DMS53 treated with DMSO at 0.1 percent for 48 hours (cell line): ENCODE measurements around the gene NME4.
A peak's percentile ranks its signal among the peaks of the same experiment; 100 is the strongest.

Experiments
- DNase-seq: peaks from one replicate; lab custom pipeline; 2025; ENCODE audit not compliant: unreplicated experiment; lab: John Stamatoyannopoulos, UW

Gene NME4

GRCh38 chr16:425082-425718 is 28.2 kb downstream of the NME4 start, which contains the start of gene RAB11FIP3:
Gene RAB11FIP3 (plus strand): TSS chr16:425649. CDS start chr16:426007, 358 bp downstream.
- peak; percentile 58 for DNase-seq

- DNase-seq, result no peak
These were observed 28.7 kb downstream of the NME4 start for GRCh38 chr16:425740-426114.

DNA sequence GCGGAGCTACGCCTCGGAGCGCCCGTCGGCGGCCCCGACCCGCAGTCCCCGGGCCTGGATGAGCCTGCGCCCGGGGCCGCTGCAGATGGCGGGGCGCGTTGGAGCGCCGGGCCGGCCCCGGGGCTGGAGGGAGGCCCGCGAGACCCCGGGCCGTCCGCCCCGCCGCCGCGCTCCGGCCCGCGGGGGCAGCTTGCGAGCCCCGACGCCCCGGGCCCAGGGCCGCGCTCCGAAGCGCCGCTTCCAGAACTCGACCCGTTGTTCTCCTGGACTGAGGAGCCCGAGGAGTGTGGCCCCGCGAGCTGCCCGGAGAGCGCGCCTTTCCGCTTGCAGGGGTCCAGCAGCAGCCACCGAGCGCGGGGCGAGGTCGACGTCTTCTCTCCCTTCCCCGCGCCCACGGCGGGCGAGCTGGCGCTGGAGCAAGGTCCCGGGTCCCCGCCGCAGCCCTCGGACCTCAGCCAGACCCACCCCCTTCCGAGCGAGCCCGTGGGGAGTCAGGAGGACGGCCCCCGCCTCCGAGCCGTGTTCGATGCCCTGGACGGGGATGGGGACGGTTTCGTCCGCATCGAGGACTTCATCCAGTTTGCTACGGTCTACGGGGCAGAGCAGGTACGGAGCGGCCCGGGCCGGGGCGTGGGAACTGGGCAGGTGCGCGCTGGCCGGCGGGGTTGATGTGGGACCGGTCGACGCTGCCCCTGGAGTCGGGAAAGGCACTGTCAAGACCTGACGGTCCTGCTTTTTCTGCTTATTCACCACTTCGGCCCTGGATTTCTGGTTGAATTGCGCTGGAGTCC is 29.3 kb downstream of the NME4 start:
- DNase-seq, result no peak

GRCh38 chr16:426906-427249 is 29.9 kb downstream of the NME4 start:
- no peak for DNase-seq

DNA sequence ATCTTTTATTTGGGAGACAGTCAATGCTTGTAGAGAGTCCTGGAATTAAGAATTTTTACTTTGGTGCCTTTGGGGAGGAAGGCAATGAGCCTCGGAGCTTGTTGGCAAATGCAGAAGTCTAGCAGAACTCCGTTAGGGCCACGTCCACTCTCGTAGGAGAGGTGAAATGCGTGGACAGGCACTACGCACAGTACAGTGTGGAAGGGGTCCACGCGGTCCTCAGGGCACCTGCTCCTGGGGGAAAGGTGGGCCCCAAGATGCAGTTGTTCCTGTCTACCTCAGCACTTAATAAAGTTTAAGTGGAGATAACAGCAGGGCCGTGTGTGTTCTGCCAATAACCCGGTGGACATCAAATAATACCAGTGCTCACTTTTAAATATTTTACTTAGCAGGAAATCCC is 30.3 kb downstream of the NME4 start:
- no peak for DNase-seq

GRCh38 chr16:430904-431303 is 33.9 kb downstream of the NME4 start:
- no peak for DNase-seq

DNA sequence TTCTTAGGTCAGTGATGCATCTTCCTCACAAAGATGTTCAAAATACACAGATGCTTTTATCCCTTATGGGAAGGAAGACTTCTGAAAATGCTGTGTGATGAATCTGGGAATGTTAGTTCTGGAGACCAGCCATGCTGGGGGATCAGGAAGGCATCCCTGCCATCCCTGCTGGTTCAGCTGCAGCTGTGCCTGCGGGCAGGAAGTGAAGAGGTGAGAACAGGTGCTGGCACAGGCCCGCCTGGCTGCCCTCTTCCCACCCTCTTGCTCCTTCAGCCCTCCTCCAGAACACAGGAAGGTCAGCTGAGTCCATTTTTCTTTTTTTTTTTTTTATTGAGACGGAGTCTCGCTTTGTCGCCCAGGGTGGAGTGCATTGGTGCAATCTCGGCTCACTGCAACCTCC is 43.6 kb downstream of the NME4 start:
- DNase-seq, result no peak

DNA sequence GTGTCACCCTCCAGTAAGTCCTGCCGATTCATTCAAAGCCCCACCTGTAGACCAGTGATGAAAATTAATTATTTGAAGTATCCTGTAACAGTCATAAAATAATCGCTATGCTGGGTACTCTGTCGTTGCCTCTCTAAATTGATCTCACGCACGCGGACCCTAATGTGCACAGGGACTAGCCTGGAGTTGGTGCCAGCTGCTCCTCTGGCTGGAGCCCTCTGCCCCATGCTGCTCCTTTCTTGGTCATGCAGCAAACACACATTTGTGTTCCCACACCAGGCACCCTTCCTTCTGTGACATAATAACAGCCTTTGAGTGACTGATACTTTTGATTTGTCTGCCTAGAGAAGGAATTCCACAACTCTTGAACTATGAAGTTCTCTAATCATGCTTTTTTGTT is 44.4 kb downstream of the NME4 start:
- no peak for DNase-seq

- DNase-seq, result no peak
These were observed 46.0 kb downstream of the NME4 start for GRCh38 chr16:442976-443375.

- no peak for DNase-seq
These were observed 47.0 kb downstream of the NME4 start for GRCh38 chr16:444027-444426.

GRCh38 chr16:445566-445965 is 48.6 kb downstream of the NME4 start:
- DNase-seq, result no peak
